Tracheal epithelial cell (primary cell): ENCODE data around the gene ZC3HAV1L. TPM values are rescaled to one million over a fixed set of nuclear protein-coding genes. Genes with fewer than 3 reads are reported as not detected.

ENCODE experiments used
- total RNA-seq: library from RNA; depleted of rRNA; stranded (reverse); fragments of >200 nt; gene quantifications from 2 replicates; pipeline ENCODE4 v1.2.1, GENCODE V29; 2014

ZC3HAV1L gene, protein sequence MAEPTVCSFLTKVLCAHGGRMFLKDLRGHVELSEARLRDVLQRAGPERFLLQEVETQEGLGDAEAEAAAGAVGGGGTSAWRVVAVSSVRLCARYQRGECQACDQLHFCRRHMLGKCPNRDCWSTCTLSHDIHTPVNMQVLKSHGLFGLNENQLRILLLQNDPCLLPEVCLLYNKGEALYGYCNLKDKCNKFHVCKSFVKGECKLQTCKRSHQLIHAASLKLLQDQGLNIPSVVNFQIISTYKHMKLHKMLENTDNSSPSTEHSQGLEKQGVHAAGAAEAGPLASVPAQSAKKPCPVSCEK
- total RNA-seq = 16.2 and 23.4 TPM in 2 replicates

DNA sequence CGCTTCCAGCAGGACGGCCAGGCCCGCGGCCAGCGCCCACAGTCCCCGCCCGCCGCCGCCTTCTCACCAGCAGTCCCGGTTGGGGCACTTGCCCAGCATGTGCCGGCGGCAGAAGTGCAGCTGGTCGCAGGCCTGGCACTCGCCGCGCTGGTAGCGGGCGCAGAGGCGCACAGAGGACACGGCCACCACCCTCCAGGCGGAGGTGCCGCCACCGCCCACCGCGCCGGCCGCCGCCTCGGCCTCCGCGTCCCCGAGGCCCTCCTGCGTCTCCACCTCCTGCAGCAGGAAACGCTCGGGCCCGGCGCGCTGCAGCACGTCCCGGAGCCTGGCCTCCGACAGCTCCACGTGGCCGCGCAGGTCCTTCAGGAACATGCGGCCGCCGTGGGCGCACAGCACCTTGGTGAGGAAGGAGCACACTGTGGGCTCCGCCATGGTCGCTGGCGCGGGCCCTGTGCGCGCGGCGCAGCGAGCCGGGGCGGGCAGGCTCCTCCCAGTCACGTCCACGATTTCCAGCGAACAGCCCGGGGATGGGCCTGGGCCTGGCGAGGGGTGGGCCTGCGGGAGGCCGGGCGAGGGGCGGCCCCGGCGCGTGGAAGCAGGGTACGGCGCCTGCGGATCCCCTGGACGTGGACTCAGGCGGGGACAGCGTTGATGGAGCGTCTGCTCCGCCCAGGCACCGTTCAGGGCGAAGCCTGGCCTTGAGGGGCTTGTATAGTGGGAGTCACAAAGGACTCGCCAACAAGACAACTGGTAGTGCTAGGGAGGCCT, at the start of gene ZC3HAV1L:
Gene ZC3HAV1L, minus strand, starts transcription at position 457 of the 768 bp plus-strand sequence. Its CDS starts 25 bp downstream, at position 432.

DNA sequence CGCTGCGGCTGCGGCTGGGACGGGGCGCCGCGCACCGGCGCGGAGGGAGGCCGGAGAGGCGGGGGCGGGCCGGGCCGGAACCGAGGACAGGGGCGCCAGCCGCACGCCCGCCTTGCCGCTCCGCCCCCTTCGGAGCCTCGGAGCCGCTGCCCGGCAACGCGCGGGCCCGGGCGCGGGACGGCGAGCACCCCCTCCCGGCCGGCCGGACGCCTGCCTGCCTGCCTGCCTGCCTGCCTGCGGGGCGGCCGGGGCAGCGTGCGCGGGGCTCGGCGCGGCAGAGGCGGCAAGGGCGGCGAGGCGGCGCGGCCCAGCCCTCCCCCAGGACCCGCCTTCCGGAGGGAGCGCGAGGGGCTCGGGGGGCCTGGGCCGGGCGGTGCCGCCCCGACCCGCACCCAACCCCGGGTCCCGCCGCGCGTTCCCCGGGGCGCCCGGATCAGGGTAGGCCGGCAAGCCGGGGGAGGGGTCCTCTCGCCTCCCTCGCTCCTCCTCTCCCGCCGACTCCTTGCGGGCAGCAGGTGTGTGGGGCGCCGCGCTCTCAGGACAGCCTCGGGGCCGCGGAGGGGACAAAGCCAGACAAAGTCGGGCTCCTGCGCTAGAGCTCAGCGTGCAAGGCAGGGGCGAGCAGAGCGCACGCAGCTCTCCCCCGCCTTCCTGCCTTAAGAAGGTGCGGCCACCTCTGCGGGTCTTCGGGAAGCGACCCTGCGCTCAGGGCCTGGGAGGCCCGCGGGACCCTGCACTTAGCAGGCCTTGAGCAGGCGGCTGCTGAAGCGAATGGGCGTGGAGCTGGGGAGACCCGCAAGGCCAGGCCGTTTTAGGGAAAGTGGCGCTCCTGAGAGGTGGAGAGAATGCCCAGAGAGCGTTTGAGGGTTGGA, 54.3 kb downstream of the ZC3HAV1L start, which contains the start of gene KIAA1549:
Gene KIAA1549, minus strand, starts transcription at position 58 of the 872 bp plus-strand sequence. CDS start 120 bp downstream, outside the sequence.

Other genes starting within 250 kb of the ZC3HAV1L start
- not detected in 2 replicates for gene TMEM213, start 238.0 kb downstream of the ZC3HAV1L start, total RNA-seq
- 0.21 and 0.48 TPM in 2 replicates for gene ATP6V0A4, start 237.8 kb downstream of the ZC3HAV1L start, total RNA-seq
- gene KIAA1549, start 54.7 kb downstream of the ZC3HAV1L start, total RNA-seq = 0.21 and 0.96 TPM in 2 replicates
- 15.4 and 20.5 TPM in 2 replicates for gene ZC3HAV1, start 73.7 kb upstream of the ZC3HAV1L start, total RNA-seq
- 3.1 and 6.4 TPM in 2 replicates for gene UBN2, start 195.2 kb upstream of the ZC3HAV1L start, total RNA-seq